ENCODE data around the gene RALB. TPM values are rescaled to one million over a fixed set of nuclear protein-coding genes. Genes with fewer than 3 reads are reported as not detected.

Gene RALB
- total and polyA plus RNA-seq, 2 of the 8 experiments (the other 6 are each of a cell fraction or from before 2014, with no cell fraction given), result 12.0 to 16.6 TPM

GRCh38 chr2:120245520-120246332 is 6.9 kb upstream of the RALB start:
- Histone ChIP-seq H4K8ac (ENCODE audit: extremely low read depth, insufficient read depth, low read length) (no peak overlapping the region), H4K91ac (replicated peaks; ENCODE audit: insufficient read length, low read length) (no peak overlapping the region), H2BK15ac (ENCODE audit: low read length) (no peak overlapping the region; the same call in 1 of the 2 replicates), H2BK20ac (ENCODE audit: low read length) (no peak overlapping the region), H3K23ac (ENCODE audit: insufficient read length) (no peak overlapping the region), H4K20me1 (replicated peaks in 1 of 2; ENCODE audit: control insufficient read depth in 1 of 2, insufficient read depth in 2 of 2, low read length in 2 of 2) (peaks cover 0 to 1% of the 10 kb centered on the region in 2 experiments), H2AK5ac (ENCODE audit: low read depth, low read length) (0 out of 2 replicates have a peak overlapping the region, but pooled peaks have one; percentile 2), H3K4ac (replicated peaks; ENCODE audit: insufficient read length, low read depth, low read length) (no peak overlapping the region), H3K4me2 (ENCODE audit: insufficient read depth in 1 of 2, low read depth in 2 of 2, low read length in 2 of 2) (no peak overlapping the region), H4K5ac (ENCODE audit: insufficient read length, low read depth, low read length) (no peak overlapping the region), H3K14ac (ENCODE audit: insufficient read length) (no peak overlapping the region), H3K56ac (replicated peaks; ENCODE audit: insufficient read length, low read depth, low read length) (no peak overlapping the region), H3K27ac (ENCODE audit: low read depth, low read length) (no peak overlapping the region), H2BK120ac (replicated peaks; ENCODE audit: low read depth, low read length) (no peak overlapping the region), H3K4me1 (replicated peaks in 1 of 4; ENCODE audit: control insufficient read depth in 3 of 4, insufficient read depth in 4 of 4, low read length in 3 of 4) (peaks cover 7 to 20% (median 13%) of the 10 kb centered on the region in 4 experiments), H2AFZ (ENCODE audit: low read length) (no peak overlapping the region), H3K36me3 (ENCODE audit: control insufficient read depth in 2 of 4, insufficient read depth in 4 of 4, low read length in 3 of 4) (no peaks in the 10 kb centered on the region), H3K18ac (ENCODE audit: extremely low read depth, low read length) (peak overlapping the region; percentile 51; the same call in 1 of the 2 replicates), H2BK12ac (ENCODE audit: low read depth, low read length) (peak overlapping the region; percentile 95; the same call in 1 of the 2 replicates), H3K79me2 (ENCODE audit: control insufficient read depth in 1 of 2, insufficient read depth in 2 of 2, low read length in 2 of 2) (no peaks in the 10 kb centered on the region), H3K23me2 (ENCODE audit: low read depth, low read length) (no peaks in the 10 kb centered on the region; the same call in 1 of the 2 replicates), H3K4me3 (ENCODE audit: extremely low read depth in 1 of 4, insufficient read depth in 2 of 4, low read depth in 3 of 4, low read length in 4 of 4) (no peak overlapping the region), H3K9ac (replicated peaks in 1 of 4; ENCODE audit: extremely low read depth in 1 of 4, low read depth in 3 of 4, low read length in 3 of 4) (no peak overlapping the region), H3K9me3 (ENCODE audit: insufficient read depth in 2 of 2, low read depth in 1 of 2, low read length in 1 of 2) (no peaks in the 10 kb centered on the region), H3K27me3 (replicated peaks in 1 of 4; ENCODE audit: control insufficient read depth in 3 of 4, extremely low read depth in 1 of 4, insufficient read depth in 3 of 4, low read length in 3 of 4) (peaks cover 0 to 15% (median 7%) of the 10 kb centered on the region in 4 experiments; a peak in 6 of 7 replicates), H2BK5ac (ENCODE audit: low read depth, low read length) (peak overlapping the region; percentile 1; the same call in 1 of the 2 replicates), H3K79me1 (ENCODE audit: low read depth, low read length) (no peaks in the 10 kb centered on the region)
- TF ChIP-seq SUZ12 (IDR thresholded peaks at IDR 0.05; ENCODE audit: low read length) (no peak), BCL11A (IDR thresholded peaks at IDR 0.05; ENCODE audit: low read depth in 2 of 2, low read length in 2 of 2) (no peak), HDAC6 (IDR thresholded peaks at IDR 0.05; ENCODE audit: low read depth, low read length) (no peak)
- no peak for FAIRE-seq
- DNase-seq (ENCODE audit: low read depth in 1 of 2, low spot score in 2 of 2), result no peak
- ChIA-PET CTCF (ENCODE audit: partially characterized antibody) (interaction anchor here (1.4 kb wide), 1 partner anchor 68 kb away, joined by 5 read pairs; no protein-coding TSS in a partner anchor), POLR2A (ENCODE audit: partially characterized antibody) (interaction anchor here (1.1 to 1.2 kb wide), 2 partner anchors 12 to 23 kb away, joined by 3 read pairs; partner anchors contain the start of gene TMEM185B)
- 69% methylated on average over 15 of the region's 15 CpGs; no CpG with 5 or more reads in 1 of the 2 experiments for WGBS, 2 experiments (ENCODE audit: extremely low coverage in 1 of 2, insufficient coverage in 1 of 2, insufficient read length in 1 of 2, insufficient replicate concordance in 2 of 2, low coverage in 1 of 2, low lambda C conversion rate in 2 of 2, missing lambda C conversion rate in 1 of 2)
